GM21447 (cell line): ENCODE data around the gene TRIO.

Experiments used
- ATAC-seq: cut with Tn5 transposase; IDR thresholded peaks from one replicate; pipeline ENCODE4 v1.9.1; 2021; ENCODE audit not compliant: unreplicated experiment

The TRIO gene

DNA sequence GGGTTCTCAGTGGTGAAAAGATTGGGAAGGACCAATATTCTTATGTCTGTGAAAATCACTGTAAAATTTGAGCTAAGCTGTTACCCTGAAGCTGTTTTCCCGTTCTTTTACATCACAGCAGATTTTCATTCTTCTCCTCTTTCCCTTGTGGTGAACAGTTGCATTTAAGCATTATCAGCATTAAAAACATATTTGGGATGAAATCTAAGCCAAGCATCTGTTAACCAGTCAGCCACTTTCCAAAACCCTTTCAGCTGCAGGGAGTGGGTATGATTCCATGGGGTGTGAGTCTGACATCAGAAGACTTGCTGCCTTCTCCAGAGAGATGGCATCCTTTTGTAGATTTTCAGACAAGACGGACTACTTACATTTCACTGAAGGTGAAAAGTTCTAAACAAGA, 97.2 kb downstream of the TRIO start:
- ATAC-seq, result no peak

DNA sequence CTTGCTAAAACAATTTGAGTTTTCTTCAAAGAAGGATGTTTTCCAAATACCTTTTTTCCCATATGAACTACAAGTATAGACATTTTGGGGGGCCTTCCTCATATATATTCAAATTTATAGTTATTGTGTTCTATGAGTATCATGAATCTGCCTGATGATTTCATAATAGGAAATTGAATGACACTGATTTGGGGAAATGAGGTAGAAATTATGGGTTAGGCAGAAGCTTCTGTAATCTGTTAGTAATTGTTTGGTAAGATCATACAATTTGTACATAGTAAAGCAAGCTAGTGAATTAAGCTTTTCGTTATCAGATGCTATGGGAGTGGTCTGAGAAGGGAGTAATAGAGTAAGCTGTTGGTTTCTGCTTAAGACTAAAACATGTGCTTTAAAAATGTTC, 98.0 kb downstream of the TRIO start:
- ATAC-seq, result no peak

DNA sequence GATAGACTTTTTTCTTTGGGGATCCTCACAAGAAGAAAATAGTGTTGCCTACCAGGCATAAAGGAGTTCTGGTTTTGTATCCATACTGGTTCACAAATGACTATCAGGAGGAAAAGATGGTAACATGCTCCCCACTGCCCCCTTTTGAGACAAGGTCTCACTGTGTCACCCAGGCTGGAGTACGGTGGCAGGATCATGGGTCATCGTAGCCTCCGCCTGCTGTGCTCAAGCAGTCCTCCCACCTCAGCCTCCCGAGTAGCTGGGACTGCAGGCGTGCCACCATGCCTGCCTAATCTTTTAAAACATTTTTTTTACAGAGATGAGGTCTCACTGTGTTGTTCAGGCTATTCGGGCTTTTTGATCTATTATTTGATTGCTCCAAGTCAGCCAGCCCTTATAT, 99.3 kb downstream of the TRIO start:
- no peak for ATAC-seq

DNA sequence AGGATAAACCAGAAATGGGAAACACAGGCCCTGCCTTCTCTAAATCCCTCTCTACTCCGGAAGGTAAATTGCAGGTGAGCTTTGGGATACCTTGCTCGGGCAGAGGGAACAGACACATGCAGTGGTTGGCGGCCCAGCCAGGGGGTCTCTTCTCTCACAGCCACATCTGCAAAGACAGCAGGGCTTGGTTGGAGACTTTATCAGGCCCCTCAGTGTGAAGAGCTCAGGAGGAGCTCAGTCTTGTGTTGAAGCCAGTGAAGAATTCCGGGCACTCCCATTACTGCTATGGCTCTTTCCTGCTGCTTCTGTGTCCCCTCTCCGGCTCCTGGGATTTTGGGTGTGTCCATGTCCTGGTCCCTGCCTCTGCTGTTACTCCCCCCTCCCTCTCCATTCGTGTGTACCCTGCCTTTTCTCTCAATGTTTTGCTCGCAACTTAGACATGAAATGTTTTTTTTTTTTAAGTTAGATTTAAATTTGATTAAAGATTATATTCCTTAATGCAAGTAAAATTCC, 99.8 kb downstream of the TRIO start:
- no peak for ATAC-seq

DNA sequence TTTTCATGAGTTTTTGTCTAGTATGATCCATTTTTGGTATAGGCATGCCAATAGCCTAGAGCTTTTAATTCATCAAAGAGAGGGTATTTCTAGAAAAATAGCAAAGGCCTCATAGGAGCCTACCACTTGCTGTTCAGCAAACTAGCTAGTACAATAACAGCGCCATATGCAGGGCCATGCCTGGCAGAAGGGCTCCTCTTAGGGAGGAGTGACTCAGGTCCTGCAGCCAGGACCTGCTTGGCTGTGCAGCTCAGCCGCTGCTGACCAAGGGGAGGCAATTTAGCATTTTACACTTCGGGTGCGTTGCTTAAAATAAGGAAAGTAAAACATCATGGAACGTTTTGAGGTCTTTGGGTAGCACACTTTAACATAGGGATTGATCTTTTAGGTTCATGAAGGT, 100.6 kb downstream of the TRIO start:
- ATAC-seq, result no peak

DNA sequence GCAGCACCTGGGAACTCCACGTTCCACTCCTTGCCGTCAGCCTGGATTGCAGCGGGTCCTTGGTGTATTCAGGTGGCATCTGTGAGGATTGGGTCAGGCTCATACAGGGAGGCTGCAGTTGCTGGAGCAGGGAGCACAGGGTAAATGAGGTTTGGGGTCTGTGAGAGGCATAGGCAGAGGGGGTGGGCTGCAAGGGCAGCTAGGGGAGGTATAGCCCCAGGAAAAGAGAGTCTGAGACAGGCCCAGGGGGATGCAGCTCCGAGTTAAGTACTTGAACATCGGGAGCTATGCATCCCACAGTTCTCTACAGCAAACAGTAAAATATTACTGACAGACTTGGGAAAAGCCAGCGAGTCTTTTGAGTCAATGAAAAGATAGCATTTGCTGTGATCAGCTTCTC, 101.6 kb downstream of the TRIO start:
- ATAC-seq, result no peak

DNA sequence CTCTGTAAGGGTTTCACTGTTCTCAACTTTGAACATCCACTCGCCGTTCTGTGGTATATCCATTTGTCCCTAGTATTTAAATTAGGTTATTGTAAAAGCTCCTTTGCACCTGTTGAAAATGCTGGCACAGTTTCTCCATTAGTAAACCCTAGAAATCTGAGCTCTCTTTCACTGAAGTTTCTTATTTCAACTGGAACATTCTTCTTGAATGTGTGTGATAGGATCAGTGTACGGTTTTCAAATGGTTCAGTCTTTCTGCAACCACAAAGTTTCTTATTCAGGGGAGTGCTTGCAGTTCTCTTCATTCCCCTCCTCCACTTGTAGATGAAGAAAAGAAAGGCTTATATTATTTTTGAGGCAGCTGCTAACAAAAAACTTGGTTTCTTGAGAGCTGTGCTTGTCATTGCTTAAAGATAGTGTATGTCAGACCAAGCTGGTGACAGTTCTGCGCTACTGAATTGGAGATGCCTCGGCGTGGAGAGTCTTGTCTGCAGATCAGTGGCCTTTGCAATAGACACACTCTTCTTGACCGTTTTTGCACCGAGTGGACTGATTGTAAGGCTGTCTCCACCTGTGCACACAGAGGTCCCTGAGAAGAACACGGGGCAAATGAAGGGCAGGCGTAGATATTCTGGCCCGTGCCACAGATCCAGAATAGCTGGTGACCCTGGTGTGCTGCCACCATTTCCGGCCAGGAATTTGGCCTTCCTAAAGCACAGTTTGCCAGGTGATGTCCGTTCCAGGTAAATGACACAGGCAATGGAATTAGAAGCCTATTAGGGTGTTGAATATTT, 102.2 kb downstream of the TRIO start:
- no peak for ATAC-seq

DNA sequence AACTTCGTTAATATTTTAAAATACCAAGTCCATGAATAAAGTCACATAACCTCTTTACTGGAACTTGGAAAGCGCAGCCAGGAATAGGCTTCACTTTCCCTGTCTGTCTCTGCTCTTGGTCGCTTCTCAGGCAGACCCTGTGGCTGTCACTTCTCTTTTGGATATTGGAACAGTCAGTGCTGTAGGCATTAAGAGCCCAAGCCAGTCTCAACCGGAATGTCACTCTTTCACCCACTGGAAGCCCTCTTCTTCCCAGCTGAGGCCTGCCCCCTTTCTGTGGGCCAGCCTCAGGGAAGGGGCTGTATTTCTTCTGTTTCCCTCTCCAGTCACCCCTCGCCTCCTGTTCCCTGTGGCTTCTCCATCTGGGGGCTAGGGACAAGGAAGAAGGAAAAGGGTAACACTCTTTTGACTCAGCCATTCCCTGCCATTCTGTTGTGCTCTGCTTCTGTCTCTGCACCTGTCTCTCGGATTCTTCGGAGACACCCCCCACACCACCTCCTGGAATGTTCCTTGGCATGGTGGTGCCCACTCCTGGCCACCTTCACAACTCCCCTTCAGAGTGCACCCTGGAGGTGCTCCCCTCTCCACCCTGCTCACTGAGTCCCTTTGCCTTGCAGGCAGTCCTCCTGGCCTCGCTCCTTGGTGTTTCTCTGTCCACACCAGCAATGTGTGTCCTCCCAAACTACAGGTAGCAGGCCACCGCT, 103.4 kb downstream of the TRIO start:
- ATAC-seq, result no peak

DNA sequence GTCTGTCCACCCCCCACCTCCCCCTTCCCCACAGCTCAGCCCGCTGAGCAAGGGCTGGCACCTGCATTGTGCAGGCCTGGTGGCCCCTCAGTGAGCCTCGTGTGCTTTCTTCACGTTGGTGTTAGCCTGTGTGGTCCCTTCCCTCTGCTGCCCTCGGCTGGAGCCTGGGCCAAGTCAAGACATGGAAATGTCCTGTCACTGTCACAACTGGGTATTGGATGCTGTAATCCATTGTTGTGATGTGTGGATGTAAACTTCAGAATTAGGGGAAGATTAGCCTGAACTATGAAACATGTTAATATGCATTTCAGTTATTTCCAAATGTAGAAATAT, 103.9 kb downstream of the TRIO start:
- ATAC-seq, result no peak

DNA sequence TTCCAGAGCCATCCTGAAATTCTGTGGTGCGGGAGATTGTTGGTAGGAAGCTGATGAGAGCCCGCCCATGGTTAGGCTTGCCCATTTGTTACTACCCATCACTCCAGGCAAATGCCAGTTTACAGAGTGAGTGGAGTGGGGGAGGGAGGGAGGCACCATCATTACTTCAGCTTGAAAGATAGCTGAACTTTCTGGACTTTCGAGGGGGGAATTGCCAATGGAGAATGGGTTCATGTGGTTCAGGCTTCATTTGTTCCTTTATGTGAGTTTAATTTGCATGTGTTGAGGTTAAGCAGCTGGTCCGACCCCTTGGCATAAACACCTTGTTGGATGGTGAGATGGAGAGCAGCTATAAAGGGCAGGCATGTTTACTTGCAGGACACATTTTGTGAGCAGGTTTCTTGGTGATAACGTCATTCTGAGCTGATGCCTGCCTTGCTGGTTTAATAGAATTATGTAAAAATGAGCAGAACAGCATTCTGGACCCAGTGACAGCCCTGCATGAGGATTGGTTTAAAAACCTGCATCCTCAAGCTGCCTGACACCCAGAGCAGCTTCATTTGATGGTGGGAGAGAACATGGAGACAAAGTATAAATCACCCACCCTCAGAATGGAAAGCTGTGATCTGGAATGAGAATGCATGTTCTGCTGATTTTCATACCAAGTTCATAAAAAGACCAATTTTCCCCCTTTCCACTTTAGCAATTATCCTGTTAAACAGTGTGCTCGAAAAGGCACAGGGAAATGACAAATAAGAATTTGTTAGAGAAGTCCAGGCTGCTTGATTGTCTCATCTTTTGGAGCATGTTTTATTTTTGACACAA, 106.3 kb downstream of the TRIO start:
- ATAC-seq, result no peak

DNA sequence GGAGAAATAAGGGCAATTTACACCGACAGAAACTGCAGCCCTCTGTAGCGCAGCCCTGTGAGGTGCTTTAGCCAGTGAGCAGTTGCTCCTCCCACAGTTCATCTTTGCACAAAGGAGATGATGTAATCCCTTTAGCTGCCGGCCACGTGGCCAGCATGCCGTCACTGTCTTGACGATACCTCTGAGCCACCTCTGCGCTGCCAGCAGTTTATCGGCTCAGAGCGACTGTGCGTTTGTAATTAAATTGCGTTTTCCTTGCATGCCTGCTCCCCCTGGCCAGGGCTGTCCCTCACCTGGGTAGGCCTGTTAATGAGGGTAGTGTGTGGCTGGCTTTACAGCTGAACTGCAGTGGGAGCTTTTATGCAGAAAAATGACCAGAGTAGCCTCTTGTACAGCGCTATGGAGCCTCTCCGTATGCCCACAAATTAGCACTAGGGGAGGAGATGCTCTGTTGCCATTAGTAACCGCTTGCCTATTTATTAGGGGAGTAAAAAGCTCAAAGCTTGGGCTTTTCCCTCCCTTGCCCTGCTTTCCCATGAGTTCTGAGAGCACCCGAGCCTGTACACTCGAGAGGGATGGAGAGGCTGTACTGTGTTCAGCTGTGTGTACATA, 107.0 kb downstream of the TRIO start:
- ATAC-seq, result no peak

DNA sequence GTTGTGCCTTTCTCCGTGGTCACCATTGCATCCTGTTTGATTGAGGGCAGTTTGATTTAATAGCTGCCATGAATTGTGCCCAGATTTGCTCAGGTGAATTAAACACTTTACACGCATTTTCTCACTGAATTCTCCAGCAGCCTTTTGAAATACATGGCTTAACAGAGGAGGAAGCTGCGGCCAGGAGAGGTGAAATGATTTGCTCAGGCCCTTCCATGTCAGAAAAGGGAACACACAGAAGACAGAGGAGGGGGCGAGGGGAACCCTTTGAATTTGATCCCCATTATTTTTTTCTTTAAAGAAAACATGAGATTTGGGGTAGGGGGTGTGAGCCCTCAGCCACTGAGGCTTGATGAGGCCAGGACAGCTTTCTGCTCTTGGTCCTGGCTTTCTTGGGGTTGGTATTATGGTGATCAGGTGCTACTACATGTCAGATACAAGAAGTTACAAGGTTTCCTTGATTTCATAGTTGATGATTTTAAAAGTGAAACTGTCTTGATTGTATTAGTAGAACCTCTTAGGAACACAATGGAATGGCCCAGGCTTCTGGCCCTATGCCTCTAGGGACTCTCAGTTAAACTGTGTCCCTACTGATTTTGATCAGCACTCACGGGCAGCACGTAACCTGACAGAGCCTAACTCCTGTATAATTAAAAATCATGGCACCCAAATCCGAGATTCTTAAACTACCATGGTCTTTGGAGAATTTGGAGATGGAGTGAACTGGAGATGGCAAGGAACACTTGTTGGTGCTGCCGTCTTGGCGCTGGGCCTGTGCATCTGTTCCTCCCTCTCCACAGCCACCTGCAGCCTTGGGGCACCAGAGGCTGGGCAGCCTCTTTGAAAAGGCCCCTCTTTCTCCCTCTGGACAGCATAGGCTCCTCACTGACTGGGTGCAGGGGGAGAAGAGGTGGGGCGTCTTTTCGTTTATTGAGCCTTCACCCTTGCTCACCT, 107.9 kb downstream of the TRIO start:
- peak; percentile 55 for ATAC-seq

DNA sequence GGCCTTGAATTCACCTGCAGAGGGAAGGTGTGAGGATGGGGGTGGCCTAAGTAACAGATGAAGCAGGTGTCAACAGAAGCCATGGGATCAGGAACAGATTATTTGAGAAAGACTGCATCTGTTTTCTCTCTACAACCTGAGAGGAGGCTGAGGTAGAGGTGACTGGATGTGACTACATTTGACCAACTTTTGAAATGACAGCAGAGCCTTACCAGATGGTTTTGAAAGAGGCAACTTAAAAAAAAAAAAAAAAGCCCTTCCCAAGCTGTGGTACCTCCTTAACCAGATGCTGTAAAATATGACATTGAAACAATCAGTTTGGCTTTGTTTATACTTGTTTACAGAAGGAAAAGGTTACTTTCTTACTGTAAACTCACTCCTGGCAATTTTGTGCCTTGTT, 108.6 kb downstream of the TRIO start:
- ATAC-seq, result peak; percentile 44

DNA sequence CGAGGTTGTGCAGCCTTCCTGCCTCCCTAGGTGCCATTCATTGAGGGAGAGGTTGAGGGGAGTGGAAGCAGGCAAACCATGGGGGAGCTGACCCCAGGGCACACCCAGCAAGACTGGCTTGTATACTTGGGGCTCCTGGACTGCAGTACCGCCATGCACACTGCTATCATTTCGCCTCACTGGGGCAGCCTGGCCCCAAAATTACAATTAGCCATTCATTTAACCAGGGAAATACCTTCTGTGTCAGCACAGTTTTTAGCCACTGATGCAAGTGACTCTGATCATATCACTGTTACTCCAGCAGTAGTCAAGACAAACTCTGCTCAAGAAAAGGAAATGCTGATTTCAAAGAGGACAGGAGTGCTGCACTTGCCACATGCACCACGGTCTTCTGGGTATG, 109.7 kb downstream of the TRIO start:
- ATAC-seq, result no peak

DNA sequence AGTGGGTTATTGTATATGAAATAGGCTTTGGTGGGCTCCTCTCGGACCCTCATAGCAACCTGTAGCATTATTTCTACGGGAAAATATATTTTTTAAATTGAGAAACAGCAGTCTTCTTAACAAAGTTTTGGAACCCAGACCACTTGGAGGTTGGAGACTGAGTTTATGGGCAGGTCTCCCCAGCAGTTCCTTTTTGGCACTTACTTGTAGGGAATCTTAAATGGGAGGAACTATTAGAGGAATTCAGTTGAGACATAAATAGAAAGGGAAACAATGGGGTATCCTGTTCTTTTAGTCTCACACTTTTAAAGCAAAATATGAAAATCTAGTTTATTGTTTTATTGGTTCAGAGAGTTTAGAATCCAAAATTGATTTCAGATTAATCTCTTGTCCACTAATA, 111.5 kb downstream of the TRIO start:
- no peak for ATAC-seq

DNA sequence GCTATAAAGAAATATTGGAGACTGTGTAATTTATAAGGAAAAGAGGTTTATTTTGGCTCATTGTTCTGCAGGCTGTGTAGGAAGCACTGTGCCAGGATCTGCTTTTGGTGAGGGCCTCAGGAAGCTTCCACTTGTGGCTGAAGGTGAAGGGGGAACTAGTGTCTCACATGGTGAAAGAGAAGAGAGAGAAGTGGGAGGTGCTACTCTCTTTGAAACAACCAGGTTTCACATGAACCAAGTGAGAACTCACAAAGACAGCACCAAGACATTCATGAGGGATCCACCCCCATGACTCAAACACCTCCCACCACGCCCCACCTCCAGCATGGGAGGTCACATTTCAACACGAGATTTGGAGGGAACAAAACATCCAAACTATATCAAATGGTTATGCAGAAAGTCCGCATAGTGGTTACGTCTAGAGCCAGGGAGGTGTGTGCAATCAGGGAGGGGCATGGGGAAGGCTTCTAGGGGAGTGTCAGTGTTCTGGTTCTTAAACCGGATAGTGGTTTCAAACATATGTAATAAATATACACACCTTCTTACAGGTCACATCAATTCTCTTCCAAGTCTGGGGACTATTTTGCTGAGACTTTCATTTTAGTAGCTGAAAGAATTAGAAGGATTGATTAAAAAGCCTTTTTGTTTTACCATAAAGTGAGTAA, 113.0 kb downstream of the TRIO start:
- no peak for ATAC-seq

DNA sequence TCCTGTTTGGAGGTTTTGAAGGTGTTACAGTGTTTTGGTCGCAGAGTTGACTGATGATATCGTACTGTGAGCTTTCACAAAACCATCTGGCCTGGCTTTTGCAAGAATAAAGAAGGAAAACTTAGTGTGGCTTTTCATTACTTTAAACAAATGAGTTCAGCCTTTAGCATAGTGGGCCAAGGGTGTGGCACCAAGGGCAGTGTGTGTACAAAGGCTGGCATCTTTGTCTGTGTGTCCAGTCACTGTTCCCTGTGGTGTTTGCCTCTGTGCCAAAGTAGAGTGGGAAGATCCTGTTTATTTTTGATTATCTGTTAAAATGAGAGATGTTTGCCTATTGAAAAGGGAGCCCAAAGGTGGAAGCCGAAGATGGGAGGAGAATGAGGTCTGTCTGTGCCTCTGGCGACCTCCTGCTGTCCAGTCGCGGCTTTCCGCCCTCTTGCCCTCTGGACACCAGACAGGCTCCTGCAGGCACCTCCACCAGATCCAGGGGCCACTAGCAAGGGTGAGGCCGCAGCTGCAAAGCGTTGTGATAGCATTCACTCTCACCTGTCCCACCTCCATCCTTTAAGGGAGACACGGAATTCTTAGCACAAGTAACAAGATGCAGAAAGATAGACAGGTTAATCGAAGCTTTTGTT, 113.7 kb downstream of the TRIO start:
- ATAC-seq, result no peak

DNA sequence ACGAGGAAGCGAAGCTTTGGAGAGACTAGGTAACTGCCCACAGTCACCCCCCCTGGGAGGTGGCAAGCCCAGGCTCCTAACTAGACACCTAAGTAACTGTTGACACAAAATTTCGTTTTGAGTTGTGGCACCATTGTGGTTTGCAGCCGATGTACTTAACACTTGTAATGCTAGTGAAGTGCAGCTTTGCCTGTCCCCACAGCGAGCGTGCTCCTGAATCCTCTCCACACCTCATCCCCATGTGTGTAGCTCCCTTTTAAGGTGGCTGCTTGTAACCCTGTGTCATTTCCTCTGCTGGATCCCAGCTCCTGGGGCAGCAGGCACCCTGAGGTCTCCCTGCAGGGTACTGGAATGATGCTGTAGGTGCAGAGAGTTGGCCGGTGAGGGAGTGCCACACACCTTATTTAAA, 114.9 kb downstream of the TRIO start:
- ATAC-seq, result peak; percentile 59

DNA sequence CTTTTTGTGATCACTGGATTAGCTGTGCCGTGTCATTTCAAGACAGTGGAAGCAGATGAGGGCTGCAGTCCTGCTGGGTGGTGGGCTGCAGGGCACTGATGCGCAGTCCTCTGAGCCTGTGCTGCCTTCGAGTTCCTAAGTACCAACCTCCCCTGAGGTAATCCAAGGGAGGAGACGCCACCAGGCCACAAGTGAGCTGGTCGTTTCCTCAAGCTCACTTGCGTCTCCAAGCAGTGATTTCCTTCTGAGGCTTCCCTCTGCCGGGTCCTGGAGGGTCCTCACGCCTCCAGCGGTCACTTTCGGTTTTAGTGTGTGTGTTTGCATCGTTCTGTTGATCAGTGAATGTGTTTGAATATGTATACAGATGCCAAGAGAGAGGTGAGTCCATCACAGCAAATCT, 115.7 kb downstream of the TRIO start:
- ATAC-seq, result peak; percentile 39
